ENCODE measurements around the gene TFDP1.

The TFDP1 gene

DNA sequence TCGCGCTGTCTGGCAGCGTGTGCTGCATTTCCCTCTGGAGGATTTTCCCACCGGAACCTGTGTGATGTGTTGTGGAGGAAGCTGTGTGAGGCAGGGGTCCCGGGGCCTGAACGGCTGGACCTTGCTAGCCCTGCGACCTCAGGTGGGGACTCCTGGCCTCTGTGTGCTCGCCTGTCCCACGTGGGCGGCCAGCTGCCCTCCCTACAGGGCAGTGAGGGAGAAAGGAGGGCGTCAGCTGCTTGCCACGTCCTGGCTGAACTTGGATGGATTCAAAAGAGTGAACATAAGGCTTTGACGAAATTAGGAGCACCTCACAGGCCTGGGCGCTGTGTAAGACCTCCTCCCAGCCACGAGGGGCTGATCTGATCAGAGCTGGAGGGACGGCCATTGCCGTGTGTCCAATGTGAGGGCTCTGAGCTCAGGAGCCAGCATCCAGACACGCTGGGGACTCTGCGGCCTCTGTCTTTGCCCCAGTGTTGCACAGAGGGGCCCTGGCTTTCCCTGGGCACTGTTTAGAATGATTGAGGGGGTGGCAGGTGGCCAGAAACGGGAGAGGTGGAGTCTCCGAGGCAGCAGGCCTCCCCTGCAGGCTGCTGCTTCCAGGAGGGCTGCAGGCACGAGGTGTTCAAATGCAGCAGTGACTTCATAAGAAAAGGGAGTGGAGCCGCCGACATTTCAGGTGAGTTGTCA is 13.0 kb downstream of the TFDP1 start:
- Histone ChIP-seq H3K36me3 (ENCODE audit: control insufficient read depth, insufficient read depth, low read length) (peaks cover 14% of the 10 kb centered on the region; the same call in 1 of the 2 replicates), H3K27ac (ENCODE audit: low read length) (no peak overlapping the region), H3K27me3 (ENCODE audit: control insufficient read depth, insufficient read depth, low read length) (no peaks in the 10 kb centered on the region), H3K9me3 (ENCODE audit: control insufficient read depth, insufficient read depth, low read length) (no peaks in the 10 kb centered on the region), H3K4me3 (ENCODE audit: low read length) (no peak overlapping the region), H3K4me1 (ENCODE audit: control insufficient read depth, insufficient read depth, low read length) (peaks cover under 1% of the 10 kb centered on the region; the same call in 1 of the 2 replicates)
- no peak for DNase-seq (ENCODE audit: low read depth, low spot score)
- WGBS (ENCODE audit: insufficient coverage, insufficient read length), result no CpG with 5 or more reads among the region's 24 CpGs

DNA sequence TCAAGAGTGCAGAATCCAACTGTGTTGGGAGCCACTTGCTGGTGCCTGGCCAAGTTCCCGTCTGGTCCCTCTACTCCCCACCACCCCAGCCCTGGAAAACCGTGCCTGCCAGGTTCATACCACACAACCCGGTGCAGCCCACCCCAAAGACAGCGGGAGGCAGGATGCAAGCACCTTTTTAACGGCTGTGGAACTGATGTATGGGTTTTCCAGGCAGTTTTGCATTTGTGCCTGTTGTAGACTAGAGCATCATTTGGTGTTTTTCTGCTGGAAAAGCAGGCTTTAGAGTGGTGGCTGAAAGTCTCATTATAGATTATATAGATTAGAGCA is 13.5 kb downstream of the TFDP1 start:
- Histone ChIP-seq H3K36me3 (ENCODE audit: control insufficient read depth, insufficient read depth, low read length) (peaks cover 11% of the 10 kb centered on the region; the same call in 1 of the 2 replicates), H3K27me3 (ENCODE audit: control insufficient read depth, insufficient read depth, low read length) (no peaks in the 10 kb centered on the region), H3K4me3 (ENCODE audit: low read length) (no peak overlapping the region), H3K9me3 (ENCODE audit: control insufficient read depth, insufficient read depth, low read length) (no peaks in the 10 kb centered on the region), H3K27ac (ENCODE audit: low read length) (no peak overlapping the region), H3K4me1 (ENCODE audit: control insufficient read depth, insufficient read depth, low read length) (peaks cover 1% of the 10 kb centered on the region; the same call in 1 of the 2 replicates)
- DNase-seq (ENCODE audit: low read depth, low spot score), result no peak
- no CpG with 5 or more reads among the region's 5 CpGs for WGBS (ENCODE audit: insufficient coverage, insufficient read length)

DNA sequence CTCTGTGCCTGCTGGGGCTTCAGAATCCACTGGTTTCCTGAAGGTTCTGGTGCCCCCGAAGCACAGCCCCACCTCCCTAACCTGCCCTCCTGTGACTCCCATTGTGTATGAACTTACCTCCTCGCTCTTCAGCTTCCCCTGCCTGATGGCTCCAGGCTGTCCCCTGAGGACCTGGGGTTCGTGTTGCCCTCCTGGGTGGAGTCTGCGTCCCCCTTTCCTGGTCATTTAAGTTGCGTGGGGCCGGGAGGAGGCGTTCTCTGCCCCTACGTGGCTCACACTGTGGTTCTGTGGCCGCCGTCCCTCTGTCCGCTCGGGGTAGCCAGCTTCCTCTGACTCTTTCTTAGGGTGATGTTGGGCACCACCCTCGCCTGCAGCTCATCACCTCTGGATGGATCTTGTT is 13.9 kb downstream of the TFDP1 start:
- no CpG with 5 or more reads among the region's 13 CpGs for WGBS (ENCODE audit: insufficient coverage, insufficient read length)

DNA sequence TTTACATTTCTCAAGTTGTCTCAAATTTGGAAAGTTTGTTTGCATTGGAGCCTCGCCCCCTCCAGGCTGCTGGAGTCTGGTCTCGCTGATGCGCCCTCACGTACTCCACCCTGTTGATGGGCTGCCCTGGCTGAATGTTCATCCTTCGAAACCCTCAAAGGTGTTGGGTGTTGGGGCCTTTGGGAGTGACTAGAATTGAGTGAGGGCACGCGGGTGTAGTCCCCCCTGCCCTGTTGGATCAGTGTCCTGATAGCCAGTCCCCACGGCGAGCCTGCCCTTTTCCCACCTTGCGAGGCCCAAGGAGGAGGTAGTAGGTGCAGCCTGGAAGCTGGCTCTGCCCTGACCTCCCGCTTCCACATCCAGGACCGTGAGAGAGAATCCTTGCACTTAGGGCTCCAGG is 14.8 kb downstream of the TFDP1 start:
- no CpG with 5 or more reads among the region's 12 CpGs for WGBS (ENCODE audit: insufficient coverage, insufficient read length)
- peaks cover 8% of the 10 kb centered on the region; the same call in 1 of the 2 replicates for H3K36me3 ChIP-seq (ENCODE audit: control insufficient read depth, insufficient read depth, low read length)
- no peak for DNase-seq (ENCODE audit: low read depth, low spot score)
- H3K4me1 ChIP-seq (ENCODE audit: control insufficient read depth, insufficient read depth, low read length), result peaks cover 1% of the 10 kb centered on the region; the same call in 1 of the 2 replicates
- no peaks in the 10 kb centered on the region for H3K9me3 ChIP-seq (ENCODE audit: control insufficient read depth, insufficient read depth, low read length)
- no peak overlapping the region for H3K4me3 ChIP-seq (ENCODE audit: low read length)
- H3K27me3 ChIP-seq (ENCODE audit: control insufficient read depth, insufficient read depth, low read length), result no peaks in the 10 kb centered on the region
- H3K27ac ChIP-seq (ENCODE audit: low read length), result no peak overlapping the region

More for the DNA sequence above, 13.9 kb downstream of the TFDP1 start:
- no peaks in the 10 kb centered on the region for H3K27me3 ChIP-seq (ENCODE audit: control insufficient read depth, insufficient read depth, low read length)
- peaks cover 11% of the 10 kb centered on the region; the same call in 1 of the 2 replicates for H3K36me3 ChIP-seq (ENCODE audit: control insufficient read depth, insufficient read depth, low read length)
- peaks cover 1% of the 10 kb centered on the region; the same call in 1 of the 2 replicates for H3K4me1 ChIP-seq (ENCODE audit: control insufficient read depth, insufficient read depth, low read length)
- DNase-seq (ENCODE audit: low read depth, low spot score), result no peak
- no peaks in the 10 kb centered on the region for H3K9me3 ChIP-seq (ENCODE audit: control insufficient read depth, insufficient read depth, low read length)
- no peak overlapping the region for H3K27ac ChIP-seq (ENCODE audit: low read length)
- no peak overlapping the region for H3K4me3 ChIP-seq (ENCODE audit: low read length)

DNA sequence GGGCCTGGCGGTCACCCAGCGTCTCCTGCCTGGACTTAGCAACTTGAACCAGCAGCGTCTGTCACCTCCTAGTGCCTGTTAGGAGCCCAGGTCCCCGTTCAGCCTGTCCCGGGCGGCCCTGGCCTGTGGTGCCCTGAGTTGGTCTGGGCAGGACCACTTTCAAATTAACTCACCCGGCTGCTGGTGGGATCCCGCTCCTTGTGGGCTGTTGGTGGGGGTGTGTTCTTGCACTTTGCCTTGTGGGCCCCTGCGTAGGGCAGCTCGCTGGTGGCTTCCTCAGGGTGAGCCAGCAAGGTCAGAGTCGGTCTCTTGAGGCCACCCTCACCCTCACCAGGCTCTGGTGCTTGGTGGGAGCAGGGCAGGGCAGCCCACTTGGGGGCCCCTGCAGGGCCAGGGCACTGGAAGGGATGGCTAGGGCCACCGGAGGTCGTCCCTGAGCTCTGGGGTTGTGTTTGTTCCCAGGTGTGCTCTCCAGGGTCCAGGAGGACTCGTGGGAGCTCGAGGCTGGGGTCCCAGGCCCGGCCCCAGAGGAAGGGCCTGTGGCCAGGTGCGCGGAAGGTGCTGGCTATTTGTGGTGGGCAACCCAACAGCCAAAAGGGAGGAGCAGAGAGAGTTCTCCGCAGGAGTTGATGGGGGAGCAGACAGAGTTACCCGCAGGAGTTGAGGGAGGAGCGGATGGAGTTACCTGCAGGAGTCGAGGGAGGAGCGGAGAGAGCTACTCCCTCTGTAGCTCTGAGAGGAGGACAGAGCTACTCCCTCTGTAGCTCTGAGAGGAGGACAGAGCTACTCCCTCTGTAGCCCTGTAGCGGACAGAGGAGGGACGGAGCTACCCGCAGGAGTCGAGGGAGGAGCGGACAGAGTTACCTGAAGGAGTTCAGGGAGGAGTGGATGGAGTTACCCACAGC is 16.9 kb downstream of the TFDP1 start:
- H3K4me1 ChIP-seq (ENCODE audit: control insufficient read depth, insufficient read depth, low read length), result peaks cover 1% of the 10 kb centered on the region; the same call in 1 of the 2 replicates
- H3K9me3 ChIP-seq (ENCODE audit: control insufficient read depth, insufficient read depth, low read length), result no peaks in the 10 kb centered on the region
- no peaks in the 10 kb centered on the region for H3K27me3 ChIP-seq (ENCODE audit: control insufficient read depth, insufficient read depth, low read length)
- no peak overlapping the region for H3K4me3 ChIP-seq (ENCODE audit: low read length)
- DNase-seq (ENCODE audit: low read depth, low spot score), result no peak
- no CpG with 5 or more reads among the region's 28 CpGs for WGBS (ENCODE audit: insufficient coverage, insufficient read length)
- peaks cover 7% of the 10 kb centered on the region; the same call in 1 of the 2 replicates for H3K36me3 ChIP-seq (ENCODE audit: control insufficient read depth, insufficient read depth, low read length)
- no peak overlapping the region for H3K27ac ChIP-seq (ENCODE audit: low read length)

DNA sequence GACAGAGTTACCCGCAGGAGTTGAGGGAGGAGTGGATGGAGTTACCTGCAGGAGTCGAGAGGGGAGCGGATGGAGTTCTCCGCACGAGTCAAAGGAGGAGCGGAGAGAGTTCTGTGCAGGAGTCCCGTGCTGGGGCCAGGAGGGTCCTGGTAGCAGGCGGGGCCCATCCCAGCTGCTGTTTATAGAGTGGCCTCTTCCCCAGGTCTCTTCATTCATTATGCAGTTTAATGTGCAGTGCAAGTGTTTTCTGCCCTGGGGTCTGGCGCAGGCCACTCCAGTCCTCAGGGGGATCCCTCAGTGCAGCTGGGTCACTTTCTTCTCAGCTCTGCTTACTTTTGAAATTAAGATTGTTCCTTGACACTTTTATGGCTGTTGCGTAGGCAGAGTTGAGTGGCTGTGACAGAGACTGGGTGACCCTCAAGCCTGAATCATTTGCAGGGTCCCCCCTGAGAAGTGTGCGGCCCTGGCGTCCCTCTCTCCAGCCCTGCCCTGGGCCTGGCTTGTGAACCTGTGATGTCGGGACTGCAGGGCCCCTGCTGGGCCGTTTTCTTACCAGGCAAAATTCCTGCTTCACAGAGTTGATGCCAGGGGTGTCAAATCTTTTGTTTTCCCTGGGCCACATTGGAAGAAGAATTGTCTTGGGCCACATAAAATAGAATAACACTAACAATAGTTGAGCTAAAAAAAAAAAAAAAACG is 17.9 kb downstream of the TFDP1 start:
- H3K4me3 ChIP-seq (ENCODE audit: low read length), result no peak overlapping the region
- H3K9me3 ChIP-seq (ENCODE audit: control insufficient read depth, insufficient read depth, low read length), result no peaks in the 10 kb centered on the region
- WGBS (ENCODE audit: insufficient coverage, insufficient read length), result no CpG with 5 or more reads among the region's 15 CpGs
- no peak overlapping the region for H3K27ac ChIP-seq (ENCODE audit: low read length)
- peaks cover 1% of the 10 kb centered on the region; the same call in 1 of the 2 replicates for H3K4me1 ChIP-seq (ENCODE audit: control insufficient read depth, insufficient read depth, low read length)
- H3K27me3 ChIP-seq (ENCODE audit: control insufficient read depth, insufficient read depth, low read length), result no peaks in the 10 kb centered on the region
- DNase-seq (ENCODE audit: low read depth, low spot score), result no peak
- H3K36me3 ChIP-seq (ENCODE audit: control insufficient read depth, insufficient read depth, low read length), result peaks cover 3% of the 10 kb centered on the region; the same call in 1 of the 2 replicates

DNA sequence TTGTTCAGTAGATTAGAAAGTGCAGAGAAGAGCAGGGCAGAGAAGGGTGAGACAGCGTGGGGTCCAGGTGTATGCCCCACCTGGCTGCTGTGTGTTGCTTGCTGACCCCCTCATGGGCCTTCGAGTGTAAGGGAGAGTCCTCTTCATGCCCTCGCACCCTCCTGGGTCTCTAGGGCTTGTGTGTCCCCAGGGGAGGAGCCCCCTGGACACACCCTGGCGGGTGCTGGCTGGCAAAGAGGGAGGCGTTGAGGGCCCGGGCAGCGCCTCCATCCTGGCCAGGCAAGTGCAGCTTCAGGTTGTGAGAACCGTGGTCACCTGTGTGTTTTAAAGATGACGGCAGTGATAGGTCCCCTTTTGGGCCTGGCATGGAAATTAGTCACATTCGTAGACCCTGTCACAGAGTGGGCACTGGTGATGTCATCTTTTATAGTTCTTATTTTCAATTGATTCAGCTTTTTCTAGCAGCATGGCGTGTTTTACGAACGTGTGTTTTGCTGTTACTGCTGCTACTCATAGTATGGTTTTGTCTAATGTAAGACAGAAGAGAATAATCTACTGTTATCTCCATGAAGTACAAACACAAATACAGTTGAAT is 18.7 kb downstream of the TFDP1 start:
- H3K4me1 ChIP-seq (ENCODE audit: control insufficient read depth, insufficient read depth, low read length), result peaks cover 1% of the 10 kb centered on the region; the same call in 1 of the 2 replicates
- no peak overlapping the region for H3K27ac ChIP-seq (ENCODE audit: low read length)
- H3K36me3 ChIP-seq (ENCODE audit: control insufficient read depth, insufficient read depth, low read length), result no peaks in the 10 kb centered on the region; the same call in 1 of the 2 replicates
- H3K4me3 ChIP-seq (ENCODE audit: low read length), result no peak overlapping the region
- no peaks in the 10 kb centered on the region for H3K27me3 ChIP-seq (ENCODE audit: control insufficient read depth, insufficient read depth, low read length)
- H3K9me3 ChIP-seq (ENCODE audit: control insufficient read depth, insufficient read depth, low read length), result no peaks in the 10 kb centered on the region
- no CpG with 5 or more reads among the region's 13 CpGs for WGBS (ENCODE audit: insufficient coverage, insufficient read length)
- no peak for DNase-seq (ENCODE audit: low read depth, low spot score)

DNA sequence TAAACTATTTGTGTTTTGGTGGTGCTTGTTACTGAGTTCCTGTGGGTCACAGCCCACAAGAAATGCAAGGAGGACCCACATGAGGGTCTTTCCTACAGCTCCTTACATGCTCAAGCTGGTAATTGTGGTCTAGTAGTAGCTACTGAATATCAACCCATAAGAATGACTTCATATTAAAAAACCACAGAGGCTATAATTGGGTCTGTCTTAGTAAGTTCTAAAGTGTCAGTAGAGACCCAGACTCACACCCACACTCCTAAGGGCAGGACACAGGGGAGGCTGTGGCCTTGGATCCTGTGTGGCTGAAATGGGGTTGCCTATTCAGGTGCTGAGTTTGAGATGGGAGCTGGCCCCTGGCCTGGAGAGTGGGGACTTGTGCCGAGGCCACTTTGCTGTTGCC is 19.6 kb downstream of the TFDP1 start:
- peaks cover 1% of the 10 kb centered on the region; the same call in 1 of the 2 replicates for H3K4me1 ChIP-seq (ENCODE audit: control insufficient read depth, insufficient read depth, low read length)
- no peak for DNase-seq (ENCODE audit: low read depth, low spot score)
- no CpG with 5 or more reads among the region's 1 CpG for WGBS (ENCODE audit: insufficient coverage, insufficient read length)
- no peaks in the 10 kb centered on the region for H3K27me3 ChIP-seq (ENCODE audit: control insufficient read depth, insufficient read depth, low read length)
- H3K36me3 ChIP-seq (ENCODE audit: control insufficient read depth, insufficient read depth, low read length), result no peaks in the 10 kb centered on the region; the same call in 1 of the 2 replicates
- H3K9me3 ChIP-seq (ENCODE audit: control insufficient read depth, insufficient read depth, low read length), result no peaks in the 10 kb centered on the region
- no peak overlapping the region for H3K4me3 ChIP-seq (ENCODE audit: low read length)
- H3K27ac ChIP-seq (ENCODE audit: low read length), result no peak overlapping the region

DNA sequence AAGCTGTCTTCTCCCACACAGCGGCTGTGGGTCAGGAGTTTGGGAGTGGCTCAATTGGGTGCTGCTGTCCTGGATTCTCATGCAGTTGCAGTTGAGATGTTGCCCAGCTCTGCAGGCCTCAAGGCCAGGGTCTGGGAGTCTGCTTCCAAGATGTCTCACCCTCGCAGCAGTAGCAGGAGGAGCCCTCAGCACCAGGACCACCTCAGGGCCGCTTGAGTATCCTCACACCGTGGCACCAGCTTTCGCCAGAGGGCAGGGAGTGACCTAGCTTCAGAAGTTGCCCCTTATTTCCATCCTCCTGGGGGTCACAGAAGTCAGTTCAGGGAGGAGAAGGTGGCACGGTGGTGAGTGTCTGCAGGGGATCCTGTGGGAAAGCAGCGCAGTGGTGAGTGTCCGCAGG is 20.9 kb downstream of the TFDP1 start:
- DNase-seq (ENCODE audit: low read depth, low spot score), result no peak
- H3K4me1 ChIP-seq (ENCODE audit: control insufficient read depth, insufficient read depth, low read length), result peaks cover 1% of the 10 kb centered on the region; the same call in 1 of the 2 replicates
- H3K36me3 ChIP-seq (ENCODE audit: control insufficient read depth, insufficient read depth, low read length), result peaks cover 6% of the 10 kb centered on the region
- no peak overlapping the region for H3K4me3 ChIP-seq (ENCODE audit: low read length)
- no peaks in the 10 kb centered on the region for H3K27me3 ChIP-seq (ENCODE audit: control insufficient read depth, insufficient read depth, low read length)
- WGBS (ENCODE audit: insufficient coverage, insufficient read length), result no CpG with 5 or more reads among the region's 8 CpGs
- H3K9me3 ChIP-seq (ENCODE audit: control insufficient read depth, insufficient read depth, low read length), result no peaks in the 10 kb centered on the region
- H3K27ac ChIP-seq (ENCODE audit: low read length), result no peak overlapping the region

Data from iPS DF 6.9 (cell line).